ENCODE measurements around the gene PHF10. TPM values are rescaled to one million over a fixed set of nuclear protein-coding genes. Genes with fewer than 3 reads are reported as not detected.

PHF10 gene
- total and polyA plus RNA-seq, 2 donors from 2014 or later: 34.5 to 35.9 TPM

DNA sequence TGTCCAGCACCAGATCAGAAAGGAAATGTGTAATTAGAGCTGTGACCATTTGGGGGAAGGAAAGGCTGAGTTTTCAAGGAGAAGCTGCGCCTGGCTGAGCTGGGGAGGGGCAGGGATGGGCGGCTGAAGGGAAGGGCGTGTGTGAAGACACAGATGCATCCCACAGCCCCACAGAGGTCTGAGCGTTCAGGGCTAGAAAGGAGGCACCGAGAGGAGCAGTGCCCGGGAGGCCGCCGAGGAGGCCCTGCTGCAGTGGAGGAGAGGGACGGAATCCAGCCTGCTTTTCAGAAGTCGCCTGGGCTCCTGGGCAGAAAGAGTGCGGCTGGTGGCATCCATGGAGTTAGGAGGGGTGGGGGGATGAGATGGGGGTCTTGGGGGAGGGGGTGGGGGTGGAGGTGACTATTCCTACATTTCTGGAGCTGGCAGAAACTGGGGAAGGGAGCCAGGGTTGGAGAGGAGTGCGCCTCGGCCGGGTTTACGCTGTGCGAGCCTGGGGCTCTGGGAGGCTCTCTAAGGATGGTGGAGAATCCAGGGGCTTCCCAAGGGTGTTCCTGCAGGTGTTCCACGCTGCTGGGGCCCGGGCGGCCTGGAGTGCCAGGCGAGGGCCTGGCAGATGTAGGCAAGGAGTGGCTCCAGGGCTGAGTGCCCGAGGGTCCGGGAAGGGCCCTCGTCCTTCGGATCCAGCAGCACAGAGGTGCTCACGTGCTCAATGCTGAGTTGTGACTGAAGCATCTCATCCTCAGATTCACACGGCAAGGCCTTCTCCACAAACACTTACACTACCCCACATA is 64.3 kb downstream of the PHF10 start:
- H3K27ac ChIP-seq (ENCODE audit: low read depth in 2 of 2, low read length in 2 of 2): no peak overlapping the region
- intact Hi-C loops (cut with DNase I): no loop called here
- TF ChIP-seq, protein P1, sequence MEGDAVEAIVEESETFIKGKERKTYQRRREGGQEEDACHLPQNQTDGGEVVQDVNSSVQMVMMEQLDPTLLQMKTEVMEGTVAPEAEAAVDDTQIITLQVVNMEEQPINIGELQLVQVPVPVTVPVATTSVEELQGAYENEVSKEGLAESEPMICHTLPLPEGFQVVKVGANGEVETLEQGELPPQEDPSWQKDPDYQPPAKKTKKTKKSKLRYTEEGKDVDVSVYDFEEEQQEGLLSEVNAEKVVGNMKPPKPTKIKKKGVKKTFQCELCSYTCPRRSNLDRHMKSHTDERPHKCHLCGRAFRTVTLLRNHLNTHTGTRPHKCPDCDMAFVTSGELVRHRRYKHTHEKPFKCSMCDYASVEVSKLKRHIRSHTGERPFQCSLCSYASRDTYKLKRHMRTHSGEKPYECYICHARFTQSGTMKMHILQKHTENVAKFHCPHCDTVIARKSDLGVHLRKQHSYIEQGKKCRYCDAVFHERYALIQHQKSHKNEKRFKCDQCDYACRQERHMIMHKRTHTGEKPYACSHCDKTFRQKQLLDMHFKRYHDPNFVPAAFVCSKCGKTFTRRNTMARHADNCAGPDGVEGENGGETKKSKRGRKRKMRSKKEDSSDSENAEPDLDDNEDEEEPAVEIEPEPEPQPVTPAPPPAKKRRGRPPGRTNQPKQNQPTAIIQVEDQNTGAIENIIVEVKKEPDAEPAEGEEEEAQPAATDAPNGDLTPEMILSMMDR (IDR thresholded peaks at IDR 0.05; ENCODE audit: borderline replicate concordance, extremely low read depth, insufficient read depth): no peak
- no peak overlapping the region for H3K9ac ChIP-seq (ENCODE audit: low read length in 3 of 3)
- no peak for DNase-seq
- H3K36me3 ChIP-seq (ENCODE audit: control insufficient read depth in 2 of 3, insufficient read depth in 3 of 3, low read length in 3 of 3): peaks cover 10 to 18% (median 17%) of the 10 kb centered on the region in 3 donors
- no peak for FAIRE-seq
- no peak overlapping the region for H3K4me3 ChIP-seq (ENCODE audit: low read length in 3 of 3)
- no peaks in the 10 kb centered on the region for H3K27me3 ChIP-seq (ENCODE audit: control insufficient read depth, insufficient read depth, low read length)
- no peaks in the 10 kb centered on the region for H3K9me3 ChIP-seq (ENCODE audit: control insufficient read depth in 2 of 3, insufficient read depth in 1 of 3, low read length in 3 of 3)
- no peaks in the 10 kb centered on the region for H3K4me1 ChIP-seq (ENCODE audit: control insufficient read depth in 2 of 3, insufficient read depth in 2 of 3, low read depth in 1 of 3, low read length in 3 of 3)

DNA sequence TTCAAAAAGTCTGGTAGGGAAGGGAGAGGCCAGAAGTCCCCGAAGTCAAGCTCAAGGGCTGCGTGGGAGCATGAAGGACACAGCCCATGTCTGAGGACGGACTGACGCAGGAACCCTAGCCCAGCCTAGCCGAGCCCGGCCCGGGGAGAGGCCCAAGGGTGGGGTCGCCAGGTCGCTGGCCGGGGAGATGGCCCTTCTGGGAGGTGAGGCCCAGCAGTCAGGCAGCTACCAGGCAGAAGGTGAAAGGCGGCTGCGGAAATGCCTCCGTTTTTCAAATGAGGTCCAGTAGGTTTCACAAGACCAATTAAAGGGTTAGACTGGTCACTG is 67.1 kb downstream of the PHF10 start:
- no peaks in the 10 kb centered on the region for H3K4me1 ChIP-seq (ENCODE audit: control insufficient read depth in 2 of 3, insufficient read depth in 2 of 3, low read depth in 1 of 3, low read length in 3 of 3)
- no peaks in the 10 kb centered on the region for H3K9me3 ChIP-seq (ENCODE audit: control insufficient read depth in 2 of 3, insufficient read depth in 1 of 3, low read length in 3 of 3)
- intact Hi-C loops (cut with DNase I): no loop called here
- no peak overlapping the region for H3K27ac ChIP-seq (ENCODE audit: low read depth in 2 of 2, low read length in 2 of 2)
- H3K27me3 ChIP-seq (ENCODE audit: control insufficient read depth, insufficient read depth, low read length): no peaks in the 10 kb centered on the region
- FAIRE-seq (no peak), DNase-seq (no peak)
- H3K36me3 ChIP-seq (ENCODE audit: control insufficient read depth in 2 of 3, insufficient read depth in 3 of 3, low read length in 3 of 3): peaks cover 2 to 7% (median 5%) of the 10 kb centered on the region in 3 donors
- H3K4me3 ChIP-seq (ENCODE audit: low read length in 3 of 3): no peak overlapping the region
- no peak overlapping the region for H3K9ac ChIP-seq (ENCODE audit: low read length in 3 of 3)
- TF ChIP-seq, protein P1 (IDR thresholded peaks at IDR 0.05; ENCODE audit: borderline replicate concordance, extremely low read depth, insufficient read depth): no peak

DNA sequence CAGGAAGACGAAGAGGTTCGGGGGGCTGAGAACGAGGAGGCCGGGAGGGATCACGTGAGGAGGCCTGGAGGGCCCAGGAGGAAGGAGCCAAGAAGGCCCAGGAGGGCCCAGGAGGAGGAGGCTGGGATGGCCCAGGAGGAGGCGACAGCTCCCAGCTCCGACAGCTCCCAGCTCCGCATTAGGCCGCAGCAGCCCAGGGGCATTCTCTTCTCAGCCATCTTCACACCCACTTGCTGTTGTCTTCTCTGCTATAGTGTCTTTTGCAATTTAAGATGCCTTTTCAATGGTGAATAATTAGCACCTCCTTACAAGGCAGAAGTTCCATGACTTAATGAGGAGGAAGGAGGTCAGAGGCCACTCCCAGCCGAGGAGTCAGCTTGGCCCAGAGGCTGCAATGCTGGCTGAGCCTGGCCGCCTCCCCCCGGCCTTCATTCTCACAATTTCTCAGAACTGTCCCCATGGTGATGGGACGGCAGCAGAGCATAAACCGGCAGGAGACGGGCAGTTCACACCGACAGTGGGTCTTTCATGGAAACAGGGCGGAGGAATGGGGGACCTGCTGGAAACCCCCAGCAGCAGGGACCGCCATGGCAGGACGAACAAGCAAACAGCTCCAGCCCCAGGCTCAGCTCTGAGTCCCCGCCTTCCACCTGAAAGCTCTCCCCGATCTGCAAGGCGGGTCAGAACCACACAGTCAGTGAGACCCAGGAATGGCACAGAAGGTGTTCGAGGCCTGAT is 67.6 kb downstream of the PHF10 start:
- DNase-seq: no peak

More for the DNA sequence above, 67.6 kb downstream of the PHF10 start:
- intact Hi-C loops (cut with DNase I): no loop called here
- Histone ChIP-seq H3K9me3 (ENCODE audit: control insufficient read depth in 2 of 3, insufficient read depth in 1 of 3, low read length in 3 of 3) (no peaks in the 10 kb centered on the region), H3K27me3 (ENCODE audit: control insufficient read depth, insufficient read depth, low read length) (no peaks in the 10 kb centered on the region), H3K4me1 (ENCODE audit: control insufficient read depth in 2 of 3, insufficient read depth in 2 of 3, low read depth in 1 of 3, low read length in 3 of 3) (no peaks in the 10 kb centered on the region), H3K36me3 (ENCODE audit: control insufficient read depth in 2 of 3, insufficient read depth in 3 of 3, low read length in 3 of 3) (peaks cover 0 to 7% (median 5%) of the 10 kb centered on the region in 3 donors), H3K27ac (ENCODE audit: low read depth in 2 of 2, low read length in 2 of 2) (no peak overlapping the region), H3K4me3 (ENCODE audit: low read length in 3 of 3) (no peak overlapping the region), H3K9ac (ENCODE audit: low read length in 3 of 3) (no peak overlapping the region)
- TF ChIP-seq, protein P1 (IDR thresholded peaks at IDR 0.05; ENCODE audit: borderline replicate concordance, extremely low read depth, insufficient read depth): no peak
- FAIRE-seq: no peak
